Measurements from ENCODE around the gene PSMD14. TPM values are rescaled to one million over a fixed set of nuclear protein-coding genes. Genes with fewer than 3 reads are reported as not detected.

PSMD14 gene
- total and polyA plus RNA-seq, 2 experiments from 2014 or later: 70.2 to 71.0 TPM

GRCh38 chr2:161425728-161426454 lies 117.7 kb downstream of the PSMD14 start:
- no peak overlapping the region for H3K27ac ChIP-seq
- WGBS (ENCODE audit: low lambda C conversion rate, missing lambda C conversion rate): 45% methylated on average over 17 of the region's 17 CpGs

DNA sequence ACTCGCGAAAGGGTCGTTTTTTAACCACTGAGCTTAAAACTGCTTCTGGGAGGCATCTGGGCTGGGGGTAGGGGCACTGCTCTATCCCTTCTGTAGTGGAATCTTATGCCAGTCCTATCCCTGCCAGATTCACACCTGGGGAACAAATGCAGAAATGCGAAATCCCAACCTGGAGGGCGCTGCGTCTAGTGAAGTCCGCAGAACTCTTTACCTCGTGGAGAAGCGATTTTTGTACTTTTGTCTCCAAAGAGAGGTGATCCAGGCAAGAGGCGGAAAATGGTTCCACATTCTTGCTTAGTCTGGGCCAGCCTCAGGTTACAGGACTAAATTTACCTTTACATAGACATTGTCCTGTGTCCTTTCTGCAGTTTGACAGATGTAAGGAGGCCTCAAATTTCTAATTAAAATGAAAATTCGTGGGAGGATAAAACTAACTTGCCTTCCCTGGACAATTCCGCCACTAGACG lies 118.3 kb downstream of the PSMD14 start:
- no peak for DNase-seq (ENCODE audit: low spot score)
- H3K9me2 ChIP-seq (replicated peaks; ENCODE audit: insufficient read depth): no peaks in the 10 kb centered on the region
- peaks cover 100% of the 10 kb centered on the region for H3K27me3 ChIP-seq
- H3K79me2 ChIP-seq: no peaks in the 10 kb centered on the region
- H3K4me2 ChIP-seq: peak overlapping the region; percentile 88
- no peak overlapping the region for H2AFZ ChIP-seq
- TF ChIP-seq EZH2 (IDR thresholded peaks at IDR 0.05; ENCODE audit: borderline replicate concordance): peak; percentile 57
- peak; percentile 58 for TF ChIP-seq CTCF (IDR thresholded peaks at IDR 0.05; ENCODE audit: poor library complexity)
- no peak for TF ChIP-seq EZH2phosphoT487 (IDR thresholded peaks at IDR 0.05; ENCODE audit: low read depth, severe bottlenecking, unreplicated experiment)
- H3K9me3 ChIP-seq (ENCODE audit: low read depth): no peaks in the 10 kb centered on the region
- peak overlapping the region; percentile 42 for H3K4me3 ChIP-seq
- H4K20me1 ChIP-seq (ENCODE audit: insufficient read depth, poor library complexity, severe bottlenecking): no peaks in the 10 kb centered on the region
- no peaks in the 10 kb centered on the region for H3K36me3 ChIP-seq (replicated peaks; ENCODE audit: insufficient read depth, low read depth)
- WGBS (ENCODE audit: low lambda C conversion rate, missing lambda C conversion rate): 13% methylated on average over 13 of the region's 13 CpGs
- H3K27ac ChIP-seq: no peak overlapping the region
- H3K4me1 ChIP-seq (ENCODE audit: insufficient read depth): peaks cover 19% of the 10 kb centered on the region

More at GRCh38 chr2:161425728-161426454, 117.7 kb downstream of the PSMD14 start:
- H4K20me1 ChIP-seq (ENCODE audit: insufficient read depth, poor library complexity, severe bottlenecking): no peaks in the 10 kb centered on the region
- H3K36me3 ChIP-seq (replicated peaks; ENCODE audit: insufficient read depth, low read depth): no peaks in the 10 kb centered on the region
- no peak for DNase-seq (ENCODE audit: low spot score)
- H3K9me3 ChIP-seq (ENCODE audit: low read depth): no peaks in the 10 kb centered on the region
- TF ChIP-seq CTCF (IDR thresholded peaks at IDR 0.05; ENCODE audit: poor library complexity) (no peak), EZH2 (IDR thresholded peaks at IDR 0.05; ENCODE audit: borderline replicate concordance) (no peak), EZH2phosphoT487 (IDR thresholded peaks at IDR 0.05; ENCODE audit: low read depth, severe bottlenecking, unreplicated experiment) (no peak)
- no peak overlapping the region for H3K4me2 ChIP-seq
- no peaks in the 10 kb centered on the region for H3K9me2 ChIP-seq (replicated peaks; ENCODE audit: insufficient read depth)
- H2AFZ ChIP-seq: no peak overlapping the region
- peaks cover 19% of the 10 kb centered on the region for H3K4me1 ChIP-seq (ENCODE audit: insufficient read depth)
- H3K79me2 ChIP-seq: no peaks in the 10 kb centered on the region
- no peak overlapping the region for H3K4me3 ChIP-seq
- peaks cover 100% of the 10 kb centered on the region for H3K27me3 ChIP-seq

- H3K4me2 ChIP-seq: peak overlapping the region; percentile 88
- H3K36me3 ChIP-seq (replicated peaks; ENCODE audit: insufficient read depth, low read depth): no peaks in the 10 kb centered on the region
- peak overlapping the region; percentile 42 for H3K4me3 ChIP-seq
- H3K27me3 ChIP-seq: peaks cover 100% of the 10 kb centered on the region
- peaks cover 19% of the 10 kb centered on the region for H3K4me1 ChIP-seq (ENCODE audit: insufficient read depth)
- H3K79me2 ChIP-seq: no peaks in the 10 kb centered on the region
- H3K27ac ChIP-seq: no peak overlapping the region
- no peak for DNase-seq (ENCODE audit: low spot score)
- TF ChIP-seq CTCF (IDR thresholded peaks at IDR 0.05; ENCODE audit: poor library complexity) (no peak), EZH2phosphoT487 (IDR thresholded peaks at IDR 0.05; ENCODE audit: low read depth, severe bottlenecking, unreplicated experiment) (no peak), EZH2 (IDR thresholded peaks at IDR 0.05; ENCODE audit: borderline replicate concordance) (peak; percentile 86)
- H3K9me3 ChIP-seq (ENCODE audit: low read depth): no peaks in the 10 kb centered on the region
- H3K9me2 ChIP-seq (replicated peaks; ENCODE audit: insufficient read depth): no peaks in the 10 kb centered on the region
- no peaks in the 10 kb centered on the region for H4K20me1 ChIP-seq (ENCODE audit: insufficient read depth, poor library complexity, severe bottlenecking)
- H2AFZ ChIP-seq: peak overlapping the region; percentile 32
- WGBS (ENCODE audit: low lambda C conversion rate, missing lambda C conversion rate): 3% methylated on average over 45 of the region's 54 CpGs
Observed at GRCh38 chr2:161426922-161427663, 118.9 kb downstream of the PSMD14 start.
